Activated naive CD4-positive, alpha-beta T cell treated with anti-CD3 and anti-CD28 coated beads, Interleukin-2, amount 50 U/mL, for 72 hours (primary cell): ENCODE measurements around the gene KRT82. TPM values are rescaled to one million over a fixed set of nuclear protein-coding genes. Genes with fewer than 3 reads are reported as not detected.

Experiments
- ATAC-seq, 2 donors: fragments of 150-1000 bp; cut with Tn5 transposase; 2 replicates each; pipeline ENCODE4 v1.10.0; 2021; ENCODE audit warnings: mild to moderate bottlenecking in 2 of 2, moderate library complexity in 2 of 2
- DNase-seq, 2 donors: peaks; one replicate each; pipeline ENCODE4 v3.0.0; 2021 to 2022; ENCODE audit warnings: low spot score in 2 of 2
- H3K27ac Mint-ChIP-seq, 2 donors: one replicate each; pipeline ENCODE4 v1.8.0; 2022; ENCODE audit warnings: mild to moderate bottlenecking in 2 of 2, mixed read lengths in 2 of 2
- H3K36me3 Mint-ChIP-seq, 2 donors: one replicate each; pipeline ENCODE4 v1.8.0; 2022; ENCODE audit warnings: mixed read lengths in 2 of 2
- H3K9me3 Mint-ChIP-seq, 2 donors: one replicate each; pipeline ENCODE4 v1.8.0; 2022; ENCODE audit warnings: mixed read lengths in 2 of 2
- total RNA-seq, 2 donors: library from RNA; stranded (reverse); gene quantifications; one replicate each; pipeline ENCODE4 v1.2.3, GENCODE V29; 2022

Gene KRT82
- total RNA-seq, 2 donors from 2014 or later, result not detected

DNA sequence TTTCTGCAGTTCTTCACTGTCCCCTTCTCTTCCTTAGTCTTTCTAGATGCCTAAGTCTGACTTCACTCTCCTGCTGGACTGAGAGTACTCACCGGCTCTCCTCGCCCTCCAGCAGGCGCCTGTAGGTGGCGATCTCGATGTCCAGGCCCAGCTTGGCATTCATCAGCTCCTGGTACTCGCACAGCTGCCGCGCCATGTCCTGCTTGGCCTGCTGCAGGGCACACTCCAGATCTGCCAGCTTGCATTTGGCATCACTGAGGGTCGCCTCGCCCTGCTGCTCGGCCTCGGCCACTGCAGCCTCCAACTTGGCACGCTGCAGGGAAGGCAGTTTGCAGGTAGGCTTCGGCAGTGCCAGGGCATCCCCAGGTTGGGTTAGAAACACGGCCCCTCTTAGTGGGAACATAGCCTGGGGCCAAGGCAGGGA, 25.9 kb downstream of the KRT82 start:
- Mint-ChIP-seq H3K27ac (no peak overlapping the region), H3K9me3 (no peaks in the 10 kb centered on the region), H3K36me3 (no peaks in the 10 kb centered on the region)
- ATAC-seq (no peak), DNase-seq (peak in 1 of 2 donors; percentile 22)

DNA sequence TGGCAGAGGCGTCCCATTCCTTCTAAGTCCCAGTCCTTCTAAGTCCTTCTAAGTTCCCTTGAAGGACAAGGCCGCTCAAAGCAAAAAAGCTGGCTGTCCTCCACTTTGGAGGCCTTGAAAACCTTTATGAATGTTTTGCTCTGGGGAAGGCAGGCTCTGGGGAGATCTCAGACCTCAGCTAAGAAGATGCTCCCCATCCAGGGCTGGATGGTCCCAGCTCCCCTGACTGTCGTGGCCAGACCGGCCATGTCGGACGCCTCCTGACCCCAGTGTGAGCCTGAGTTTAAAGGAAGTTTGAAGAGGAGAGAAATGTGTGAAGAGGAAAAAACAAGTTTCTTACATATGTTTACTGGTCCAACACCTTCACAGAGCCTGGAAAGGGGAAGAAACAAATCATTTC, 26.6 kb downstream of the KRT82 start:
- Mint-ChIP-seq H3K36me3 (no peaks in the 10 kb centered on the region), H3K9me3 (no peaks in the 10 kb centered on the region), H3K27ac (no peak overlapping the region)
- DNase-seq (no peak), ATAC-seq (no peak)

- DNase-seq (no peak), ATAC-seq (no peak)
- H3K27ac Mint-ChIP-seq, result no peak overlapping the region
- no peaks in the 10 kb centered on the region for H3K9me3 Mint-ChIP-seq
- no peaks in the 10 kb centered on the region for H3K36me3 Mint-ChIP-seq
Observed at GRCh38 chr12:52378091-52378490, 28.0 kb downstream of the KRT82 start.

- ATAC-seq (no peak), DNase-seq (no peak)
- Mint-ChIP-seq H3K9me3 (no peaks in the 10 kb centered on the region), H3K36me3 (no peaks in the 10 kb centered on the region), H3K27ac (peak overlapping the region in 1 of 2 donors; percentile 92)
Observed at GRCh38 chr12:52377266-52377665, 28.9 kb downstream of the KRT82 start.

DNA sequence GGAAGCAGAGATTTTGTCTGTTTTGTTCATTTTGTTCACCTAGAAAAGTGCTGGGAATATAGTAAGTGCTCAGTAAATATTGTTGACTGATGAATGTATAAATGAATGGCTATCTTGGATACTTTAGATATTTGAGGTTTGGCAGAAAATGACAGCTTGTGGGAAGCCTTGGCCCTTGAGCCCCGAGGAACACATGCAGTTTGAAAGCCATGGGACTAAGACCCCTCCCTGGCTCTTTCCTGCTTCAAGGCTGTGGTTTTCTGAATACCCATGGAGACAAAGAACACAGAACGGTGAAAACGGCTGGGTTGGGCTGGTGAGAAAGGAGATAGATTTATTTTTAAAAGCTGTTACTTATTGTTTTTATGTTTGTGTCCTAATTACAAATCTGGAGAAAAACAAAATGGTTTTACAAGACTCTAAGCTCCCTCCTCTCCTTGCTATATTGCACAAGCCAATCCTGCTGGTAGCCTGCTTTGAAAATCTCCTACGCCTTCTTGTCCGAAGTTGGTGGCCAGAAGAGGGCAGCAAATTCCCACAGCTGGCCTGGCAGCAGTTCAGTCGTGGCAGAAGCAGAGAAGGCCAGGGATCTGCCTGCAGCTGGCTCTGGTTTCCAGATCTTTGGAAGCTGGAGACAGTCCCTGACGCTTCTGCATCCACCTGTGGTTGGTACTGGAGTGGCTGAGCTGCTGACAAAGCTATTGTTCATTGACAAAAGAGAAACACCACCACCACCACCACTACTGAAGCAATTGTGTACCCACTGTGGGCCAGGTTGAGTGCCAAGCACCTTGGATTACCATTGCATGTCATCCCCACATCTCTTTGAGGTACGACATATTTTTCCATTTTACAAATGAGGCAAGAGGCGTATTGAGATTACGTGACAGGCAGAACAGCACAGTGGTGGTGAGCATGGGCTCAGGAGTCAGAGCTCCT, 33.6 kb downstream of the KRT82 start:
- no peak overlapping the region for H3K27ac Mint-ChIP-seq
- DNase-seq (peak in 1 of 2 donors; percentile 56), ATAC-seq (peak in 1 of 2 donors; percentile 54)
- H3K9me3 Mint-ChIP-seq, result no peaks in the 10 kb centered on the region
- no peaks in the 10 kb centered on the region for H3K36me3 Mint-ChIP-seq

- DNase-seq, result no peak
- Mint-ChIP-seq H3K9me3 (no peaks in the 10 kb centered on the region), H3K27ac (no peak overlapping the region), H3K36me3 (no peaks in the 10 kb centered on the region)
- no peak for ATAC-seq
Observed at GRCh38 chr12:52371716-52372115, 34.4 kb downstream of the KRT82 start.

- H3K27ac Mint-ChIP-seq, result peak overlapping the region in 1 of 2 donors; percentile 55
- H3K9me3 Mint-ChIP-seq, result no peaks in the 10 kb centered on the region
- no peaks in the 10 kb centered on the region for H3K36me3 Mint-ChIP-seq
- no peak for ATAC-seq
- no peak for DNase-seq
Observed at GRCh38 chr12:52370926-52371608, 35.1 kb downstream of the KRT82 start.

DNA sequence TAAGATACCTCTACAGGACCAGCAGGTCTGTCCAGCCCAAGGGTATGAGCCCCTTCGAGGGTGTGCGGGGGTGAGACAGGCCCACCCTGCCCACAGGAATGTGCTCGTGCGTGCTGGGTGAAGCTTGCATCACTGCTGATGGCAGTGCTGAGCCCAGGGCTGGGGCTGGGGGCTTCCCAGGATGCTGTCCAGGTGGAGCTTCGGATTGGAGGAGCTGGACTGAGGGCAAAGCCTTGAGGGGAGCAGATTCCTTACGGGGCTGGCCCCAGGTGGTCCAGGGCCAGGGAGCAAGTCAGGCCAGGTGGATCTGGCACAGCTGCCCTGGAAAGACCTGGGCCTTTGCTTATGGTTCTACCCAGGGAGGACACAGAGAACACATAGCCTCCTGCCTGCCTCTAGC, 36.3 kb downstream of the KRT82 start:
- Mint-ChIP-seq H3K9me3 (no peaks in the 10 kb centered on the region), H3K36me3 (no peaks in the 10 kb centered on the region), H3K27ac (no peak overlapping the region)
- no peak for DNase-seq
- no peak for ATAC-seq

DNA sequence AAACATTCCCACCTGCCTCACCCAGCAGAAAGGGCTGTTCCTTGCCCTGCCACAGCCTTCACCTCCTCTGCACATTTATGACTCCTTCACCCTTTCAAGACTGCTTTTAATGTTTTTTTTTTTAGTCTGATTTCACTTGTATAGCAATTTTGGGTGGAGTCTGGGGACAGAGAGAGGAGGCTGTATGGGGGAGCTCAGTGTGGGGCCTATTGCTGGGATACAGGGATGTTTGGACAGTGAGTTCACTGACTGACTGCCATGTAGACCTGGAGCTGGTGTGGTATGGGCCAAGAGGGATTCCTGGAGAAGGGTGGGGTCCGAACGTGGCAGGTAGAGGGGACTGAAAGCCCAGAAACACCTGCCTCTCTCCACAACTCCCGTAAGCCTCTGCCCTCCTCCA, 36.9 kb downstream of the KRT82 start:
- Mint-ChIP-seq H3K9me3 (no peaks in the 10 kb centered on the region), H3K36me3 (no peaks in the 10 kb centered on the region), H3K27ac (no peak overlapping the region)
- DNase-seq (no peak), ATAC-seq (no peak)

- no peak overlapping the region for H3K27ac Mint-ChIP-seq
- DNase-seq, result no peak
- H3K9me3 Mint-ChIP-seq, result no peaks in the 10 kb centered on the region
- H3K36me3 Mint-ChIP-seq, result no peaks in the 10 kb centered on the region
- no peak for ATAC-seq
Observed at GRCh38 chr12:52368508-52368907, 37.6 kb downstream of the KRT82 start.

GRCh38 chr12:52367876-52368275, 38.3 kb downstream of the KRT82 start:
- Mint-ChIP-seq H3K27ac (no peak overlapping the region), H3K36me3 (no peaks in the 10 kb centered on the region), H3K9me3 (no peaks in the 10 kb centered on the region)
- ATAC-seq (no peak), DNase-seq (no peak)

DNA sequence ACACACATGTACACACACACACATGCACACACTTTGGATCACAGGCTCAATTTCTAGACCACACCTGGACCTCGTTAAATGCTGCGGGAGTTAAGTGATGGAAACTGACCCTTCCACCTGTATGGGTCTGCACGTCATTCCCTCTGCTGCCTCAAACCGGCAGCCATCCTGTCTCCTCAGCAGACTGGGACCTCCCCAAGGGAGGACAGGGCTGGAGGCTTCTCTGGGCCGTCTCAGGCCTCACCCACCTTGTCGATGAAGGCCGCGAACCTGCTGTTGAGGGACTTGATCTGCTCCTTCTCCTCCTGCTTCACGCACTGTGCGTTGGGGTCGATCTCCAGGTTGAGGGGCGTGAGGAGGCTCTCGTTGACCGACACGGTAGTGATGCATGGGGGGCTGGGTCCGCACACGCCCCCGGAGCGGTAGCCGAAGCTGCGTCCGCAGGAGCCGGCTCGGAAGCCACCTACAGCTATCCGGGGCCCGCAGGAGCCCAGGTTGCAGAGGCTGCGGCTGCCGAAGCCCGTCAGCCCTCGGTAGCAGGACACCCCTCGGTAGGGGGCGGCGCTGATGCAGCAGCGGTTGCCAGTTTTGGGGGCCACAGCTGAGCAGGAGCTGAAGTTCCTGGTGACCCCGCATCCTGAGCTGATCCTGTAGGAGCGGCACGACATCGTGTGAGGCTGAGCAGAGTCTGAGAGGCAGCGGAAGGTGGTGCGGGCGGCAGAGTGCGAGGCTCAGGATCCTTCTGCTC, 39.2 kb downstream of the KRT82 start, which contains the start of gene KRT85:
KRT85 (minus strand) TSS at position 744 of the 748 bp plus-strand sequence; CDS start at position 668, 76 bp downstream.
- ATAC-seq, result no peak
- no peaks in the 10 kb centered on the region for H3K36me3 Mint-ChIP-seq
- no peaks in the 10 kb centered on the region for H3K9me3 Mint-ChIP-seq
- DNase-seq, result no peak
- H3K27ac Mint-ChIP-seq, result no peak within 1 kb of the TSS

DNA sequence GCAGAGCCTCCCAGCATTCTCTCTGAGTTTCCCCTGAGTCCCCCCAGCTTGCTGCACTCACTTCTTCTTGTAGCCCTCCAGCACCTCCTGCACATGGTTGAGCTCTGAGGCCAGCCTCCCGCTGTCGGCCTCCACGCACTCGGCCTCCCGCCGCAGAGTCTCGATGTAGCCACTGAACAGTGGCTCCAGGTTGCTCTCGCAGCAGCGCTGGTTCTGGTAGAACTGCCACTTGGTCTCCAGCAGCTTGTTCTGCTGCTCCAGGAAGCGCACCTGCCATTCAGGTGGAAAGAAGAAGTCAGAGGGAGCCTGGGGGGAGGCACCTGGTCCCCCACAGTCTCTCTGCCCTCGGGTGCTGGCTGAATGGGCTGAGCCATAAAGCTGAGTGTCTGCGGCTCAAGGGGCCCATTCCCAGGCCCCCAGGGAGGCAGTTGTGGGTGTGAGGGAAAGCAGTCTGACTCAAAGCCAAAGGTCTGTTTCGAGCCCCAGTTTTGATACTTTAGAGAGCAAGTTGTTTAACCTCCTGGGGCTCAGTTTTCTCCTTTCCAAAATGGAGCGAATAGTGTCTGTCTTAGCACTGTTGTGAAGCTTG, 41.1 kb downstream of the KRT82 start:
- no peaks in the 10 kb centered on the region for H3K9me3 Mint-ChIP-seq
- no peak for ATAC-seq
- H3K27ac Mint-ChIP-seq, result no peak overlapping the region
- no peaks in the 10 kb centered on the region for H3K36me3 Mint-ChIP-seq
- DNase-seq, result no peak

DNA sequence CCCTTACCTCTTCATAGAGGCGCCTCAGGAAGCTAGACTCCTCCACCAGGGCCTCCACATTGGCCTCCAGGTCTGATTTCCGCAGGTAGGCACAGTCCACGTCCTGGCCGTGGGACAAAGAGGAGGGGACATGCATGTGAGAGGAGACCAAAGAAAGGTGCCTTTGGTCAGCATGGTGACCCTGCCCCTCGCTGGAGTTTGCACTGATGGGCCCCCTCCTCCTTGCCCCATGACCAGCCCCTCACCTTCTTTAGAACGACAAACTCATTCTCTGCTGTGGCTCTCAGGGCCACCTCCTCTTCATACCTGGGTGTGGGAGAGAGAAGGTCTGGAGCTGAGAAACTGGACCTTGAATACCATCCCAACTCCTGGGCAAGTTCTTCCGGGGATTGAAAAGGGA, 42.1 kb downstream of the KRT82 start:
- no peak for DNase-seq
- no peak for ATAC-seq
- no peak overlapping the region for H3K27ac Mint-ChIP-seq
- H3K36me3 Mint-ChIP-seq, result no peaks in the 10 kb centered on the region
- H3K9me3 Mint-ChIP-seq, result no peaks in the 10 kb centered on the region

GRCh38 chr12:52363111-52363679, 42.9 kb downstream of the KRT82 start:
- no peak for DNase-seq
- H3K9me3 Mint-ChIP-seq, result no peaks in the 10 kb centered on the region
- ATAC-seq, result no peak
- H3K36me3 Mint-ChIP-seq, result no peaks in the 10 kb centered on the region
- H3K27ac Mint-ChIP-seq, result no peak overlapping the region

DNA sequence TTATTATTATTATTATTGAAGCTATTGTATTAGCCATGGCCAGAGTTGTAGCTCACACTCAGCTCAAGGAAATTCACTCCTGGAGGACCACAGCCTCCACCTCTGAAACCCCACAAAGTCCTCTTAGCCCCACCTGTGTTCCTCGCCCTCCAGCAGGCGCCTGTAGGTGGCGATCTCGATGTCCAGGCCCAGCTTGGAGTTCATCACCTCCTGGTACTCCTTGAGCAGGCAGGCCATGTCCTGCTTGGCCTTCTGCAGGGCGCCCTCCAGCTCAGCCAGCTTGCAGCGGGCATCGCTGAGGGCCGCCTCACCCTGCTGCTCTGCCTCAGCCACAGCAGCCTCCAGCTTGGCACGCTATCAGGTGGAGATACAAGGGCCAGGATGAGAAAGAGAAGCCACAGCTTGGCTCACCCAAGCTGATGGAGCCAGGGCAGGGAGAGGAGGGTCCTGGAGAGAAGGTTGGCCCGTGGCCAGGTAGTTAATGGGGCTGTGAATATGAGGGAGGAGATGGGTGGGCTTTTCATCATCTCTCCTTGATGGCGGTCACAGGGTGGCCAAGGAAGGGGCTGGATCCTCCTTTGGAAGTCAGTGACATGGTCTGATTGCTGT, 43.9 kb downstream of the KRT82 start:
- no peak for DNase-seq
- ATAC-seq, result no peak
- Mint-ChIP-seq H3K36me3 (no peaks in the 10 kb centered on the region), H3K9me3 (no peaks in the 10 kb centered on the region), H3K27ac (no peak overlapping the region)
